PC-3 (cell line): Measurements from ENCODE around the gene LMAN1.

Experiments
- CTCF ChIP-seq: fragments of 300-600 bp; sonication (generic); conservative IDR thresholded peaks from 2 replicates; pipeline ENCODE4 v1.5.1; 2017; ENCODE audit warnings: antibody characterized with exemption, low read depth, mild to moderate bottlenecking, low read length
- EZH2 ChIP-seq: fragments of 300-600 bp; sonication (generic); IDR thresholded peaks from one replicate; pipeline ENCODE4 v1.6.1; 2017; ENCODE audit warnings: antibody characterized with exemption, mild to moderate bottlenecking, low read length; ENCODE audit not compliant: unreplicated experiment
- EZH2phosphoT487 ChIP-seq: fragments of 300-600 bp; sonication (generic); IDR thresholded peaks from 2 replicates; pipeline ENCODE4 v1.6.1; 2018; ENCODE audit warnings: mild to moderate bottlenecking, antibody characterized with exemption, low read length, borderline replicate concordance

GRCh38 chr18:59308248-59308937 is 50.7 kb downstream of the LMAN1 start:
- TF ChIP-seq EZH2phosphoT487, result no peak
- no peak for TF ChIP-seq EZH2
- peak; percentile 87 for TF ChIP-seq CTCF
